ENCODE data around the gene TSGA10.
"Not testable (repeated sequence)": the region's sequence is repeated elsewhere in the genome, so short reads cannot be mapped to it uniquely, and the experiment has no call there.

Gene TSGA10

GRCh38 chr2:99141110-99142108 lies 13.3 kb downstream of the TSGA10 start, which contains the start of gene C2orf15:
TSS of gene C2orf15 (plus strand) at chr2:99141707. CDS start at chr2:99150559, 8,852 bp downstream.
- Histone ChIP-seq H3K27me3 (ENCODE audit: insufficient read depth, low read length) (peaks cover 8% of the 10 kb centered on the region; the same call in 1 of the 2 replicates), H3K36me3 (ENCODE audit: insufficient read depth, low read depth, low read length) (no peaks in the 10 kb centered on the region), H3K4me3 (ENCODE audit: low read length) (peak within 1 kb of the TSS; percentile 90), H3K27ac (ENCODE audit: low read length) (no peak within 1 kb of the TSS), H3K4me1 (ENCODE audit: insufficient read depth, low read length) (peaks cover 11% of the 10 kb centered on the region), H3K9ac (ENCODE audit: low read depth, low read length) (peak within 1 kb of the TSS; percentile 76; the same call in 1 of the 2 replicates), H3K9me3 (ENCODE audit: insufficient read depth, low read depth, low read length) (no peaks in the 10 kb centered on the region)

- Histone ChIP-seq H3K4me1 (ENCODE audit: insufficient read depth, low read length) (peaks cover 11% of the 10 kb centered on the region), H3K4me3 (ENCODE audit: low read length) (peak overlapping the region; percentile 90), H3K9me3 (ENCODE audit: insufficient read depth, low read depth, low read length) (peaks cover under 1% of the 10 kb centered on the region; the same call in 1 of the 2 replicates), H3K36me3 (ENCODE audit: insufficient read depth, low read depth, low read length) (no peaks in the 10 kb centered on the region), H3K27ac (ENCODE audit: low read length) (no peak overlapping the region), H3K9ac (ENCODE audit: low read depth, low read length) (peak overlapping the region; percentile 76; the same call in 1 of the 2 replicates), H3K27me3 (ENCODE audit: insufficient read depth, low read length) (peaks cover 8% of the 10 kb centered on the region; the same call in 1 of the 2 replicates)
These were observed 14.0 kb downstream of the TSGA10 start for GRCh38 chr2:99140860-99141109.

- Histone ChIP-seq H3K27ac (ENCODE audit: low read length) (no peak overlapping the region), H3K36me3 (ENCODE audit: insufficient read depth, low read depth, low read length) (no peaks in the 10 kb centered on the region), H3K4me1 (ENCODE audit: insufficient read depth, low read length) (peaks cover 11% of the 10 kb centered on the region), H3K9me3 (ENCODE audit: insufficient read depth, low read depth, low read length) (peaks cover 6% of the 10 kb centered on the region), H3K27me3 (ENCODE audit: insufficient read depth, low read length) (peaks cover 8% of the 10 kb centered on the region; the same call in 1 of the 2 replicates), H3K4me3 (ENCODE audit: low read length) (peak overlapping the region; percentile 90), H3K9ac (ENCODE audit: low read depth, low read length) (peak overlapping the region; percentile 76; the same call in 1 of the 2 replicates)
These were observed 14.5 kb downstream of the TSGA10 start for GRCh38 chr2:99140056-99140859.

GRCh38 chr2:99139003-99139402 lies 15.7 kb downstream of the TSGA10 start:
- Histone ChIP-seq H3K27ac (ENCODE audit: low read length) (no peak overlapping the region), H3K4me1 (ENCODE audit: insufficient read depth, low read length) (peaks cover 11% of the 10 kb centered on the region), H3K36me3 (ENCODE audit: insufficient read depth, low read depth, low read length) (no peaks in the 10 kb centered on the region), H3K9ac (ENCODE audit: low read depth, low read length) (no peak overlapping the region), H3K9me3 (ENCODE audit: insufficient read depth, low read depth, low read length) (peaks cover 18% of the 10 kb centered on the region), H3K27me3 (ENCODE audit: insufficient read depth, low read length) (peaks cover 8% of the 10 kb centered on the region; the same call in 1 of the 2 replicates), H3K4me3 (ENCODE audit: low read length) (no peak overlapping the region)

GRCh38 chr2:99135044-99135556 lies 19.6 kb downstream of the TSGA10 start:
- not testable (repeated sequence) for H3K9ac ChIP-seq (ENCODE audit: low read depth, low read length); H3K27ac ChIP-seq (ENCODE audit: low read length); H3K4me3 ChIP-seq (ENCODE audit: low read length); H3K4me1 ChIP-seq (ENCODE audit: insufficient read depth, low read length); H3K27me3 ChIP-seq (ENCODE audit: insufficient read depth, low read length); H3K36me3 ChIP-seq (ENCODE audit: insufficient read depth, low read depth, low read length)
- peaks cover 46% of the 10 kb centered on the region for H3K9me3 ChIP-seq (ENCODE audit: insufficient read depth, low read depth, low read length)

GRCh38 chr2:99127981-99128380 lies 26.8 kb downstream of the TSGA10 start:
- peaks cover 13% of the 10 kb centered on the region; the same call in 1 of the 2 replicates for H3K36me3 ChIP-seq (ENCODE audit: insufficient read depth, low read depth, low read length)
- H3K27ac ChIP-seq (ENCODE audit: low read length) = no peak overlapping the region
- H3K27me3 ChIP-seq (ENCODE audit: insufficient read depth, low read length) = no peaks in the 10 kb centered on the region
- H3K4me1 ChIP-seq (ENCODE audit: insufficient read depth, low read length) = no peaks in the 10 kb centered on the region
- H3K9me3 ChIP-seq (ENCODE audit: insufficient read depth, low read depth, low read length) = peaks cover 31% of the 10 kb centered on the region
- H3K4me3 ChIP-seq (ENCODE audit: low read length) = no peak overlapping the region
- H3K9ac ChIP-seq (ENCODE audit: low read depth, low read length) = no peak overlapping the region

- H3K9ac ChIP-seq (ENCODE audit: low read depth, low read length) = no peak overlapping the region
- H3K27me3 ChIP-seq (ENCODE audit: insufficient read depth, low read length) = no peaks in the 10 kb centered on the region
- no peak overlapping the region for H3K4me3 ChIP-seq (ENCODE audit: low read length)
- no peaks in the 10 kb centered on the region for H3K9me3 ChIP-seq (ENCODE audit: insufficient read depth, low read depth, low read length)
- no peaks in the 10 kb centered on the region for H3K4me1 ChIP-seq (ENCODE audit: insufficient read depth, low read length)
- no peak overlapping the region for H3K27ac ChIP-seq (ENCODE audit: low read length)
- no peaks in the 10 kb centered on the region for H3K36me3 ChIP-seq (ENCODE audit: insufficient read depth, low read depth, low read length)
These were observed 42.1 kb downstream of the TSGA10 start for GRCh38 chr2:99112617-99113016.

GRCh38 chr2:99111945-99112344 lies 42.8 kb downstream of the TSGA10 start:
- Histone ChIP-seq H3K4me1 (ENCODE audit: insufficient read depth, low read length) (no peaks in the 10 kb centered on the region), H3K9me3 (ENCODE audit: insufficient read depth, low read depth, low read length) (no peaks in the 10 kb centered on the region), H3K27ac (ENCODE audit: low read length) (no peak overlapping the region), H3K4me3 (ENCODE audit: low read length) (no peak overlapping the region), H3K27me3 (ENCODE audit: insufficient read depth, low read length) (no peaks in the 10 kb centered on the region), H3K9ac (ENCODE audit: low read depth, low read length) (no peak overlapping the region), H3K36me3 (ENCODE audit: insufficient read depth, low read depth, low read length) (no peaks in the 10 kb centered on the region)

- Histone ChIP-seq H3K9ac (ENCODE audit: low read depth, low read length) (no peak overlapping the region), H3K27ac (ENCODE audit: low read length) (no peak overlapping the region)
These were observed 43.5 kb downstream of the TSGA10 start for GRCh38 chr2:99111236-99111635.

GRCh38 chr2:99106913-99107312 lies 47.8 kb downstream of the TSGA10 start:
- Histone ChIP-seq H3K4me1 (ENCODE audit: insufficient read depth, low read length) (no peaks in the 10 kb centered on the region), H3K9ac (ENCODE audit: low read depth, low read length) (no peak overlapping the region), H3K4me3 (ENCODE audit: low read length) (no peak overlapping the region), H3K27ac (ENCODE audit: low read length) (no peak overlapping the region), H3K9me3 (ENCODE audit: insufficient read depth, low read depth, low read length) (no peaks in the 10 kb centered on the region), H3K27me3 (ENCODE audit: insufficient read depth, low read length) (no peaks in the 10 kb centered on the region), H3K36me3 (ENCODE audit: insufficient read depth, low read depth, low read length) (no peaks in the 10 kb centered on the region)

More at GRCh38 chr2:99111236-99111635, 43.5 kb downstream of the TSGA10 start:
- no peaks in the 10 kb centered on the region for H3K9me3 ChIP-seq (ENCODE audit: insufficient read depth, low read depth, low read length)
- H3K27me3 ChIP-seq (ENCODE audit: insufficient read depth, low read length) = no peaks in the 10 kb centered on the region
- no peak overlapping the region for H3K4me3 ChIP-seq (ENCODE audit: low read length)
- no peaks in the 10 kb centered on the region for H3K36me3 ChIP-seq (ENCODE audit: insufficient read depth, low read depth, low read length)
- no peaks in the 10 kb centered on the region for H3K4me1 ChIP-seq (ENCODE audit: insufficient read depth, low read length)

- Histone ChIP-seq H3K4me1 (ENCODE audit: insufficient read depth, low read length) (no peaks in the 10 kb centered on the region), H3K4me3 (ENCODE audit: low read length) (no peak overlapping the region), H3K9me3 (ENCODE audit: insufficient read depth, low read depth, low read length) (no peaks in the 10 kb centered on the region), H3K9ac (ENCODE audit: low read depth, low read length) (no peak overlapping the region), H3K27me3 (ENCODE audit: insufficient read depth, low read length) (no peaks in the 10 kb centered on the region), H3K36me3 (ENCODE audit: insufficient read depth, low read depth, low read length) (no peaks in the 10 kb centered on the region), H3K27ac (ENCODE audit: low read length) (no peak overlapping the region)
These were observed 50.7 kb downstream of the TSGA10 start for GRCh38 chr2:99104006-99104405.
